ENCODE data around the gene HOMER1. TPM values are rescaled to one million over a fixed set of nuclear protein-coding genes. Genes with fewer than 3 reads are reported as not detected.
"Not testable (repeated sequence)": the region's sequence is repeated elsewhere in the genome, so short reads cannot be mapped to it uniquely, and the experiment has no call there.

HOMER1 gene
- total RNA-seq, 1 donor from 2014 or later, result 20.5 TPM

GRCh38 chr5:79395296-79395695, 118.6 kb downstream of the HOMER1 start:
- Histone ChIP-seq H3K27me3 (ENCODE audit: control insufficient read depth, insufficient read depth, low read length) (no peaks in the 10 kb centered on the region), H3K4me3 (ENCODE audit: low read depth, low read length) (no peak overlapping the region), H3K36me3 (ENCODE audit: control insufficient read depth, insufficient read depth, low read length) (peaks cover 4% of the 10 kb centered on the region)
- FAIRE-seq, result no peak
- no peak for DNase-seq (ENCODE audit: low read depth)
- no peak for TF ChIP-seq CTCF (IDR thresholded peaks at IDR 0.05; ENCODE audit: insufficient read depth, low read length, severe bottlenecking)

GRCh38 chr5:79392776-79393175, 121.2 kb downstream of the HOMER1 start:
- no peak for DNase-seq (ENCODE audit: low read depth)
- TF ChIP-seq CTCF (IDR thresholded peaks at IDR 0.05; ENCODE audit: insufficient read depth, low read length, severe bottlenecking), result no peak
- Histone ChIP-seq H3K4me3 (ENCODE audit: low read depth, low read length) (no peak overlapping the region), H3K36me3 (ENCODE audit: control insufficient read depth, insufficient read depth, low read length) (peaks cover 4% of the 10 kb centered on the region), H3K27me3 (ENCODE audit: control insufficient read depth, insufficient read depth, low read length) (no peaks in the 10 kb centered on the region)
- no peak for FAIRE-seq

GRCh38 chr5:79386679-79387078, 127.3 kb downstream of the HOMER1 start:
- Histone ChIP-seq H3K36me3 (ENCODE audit: control insufficient read depth, insufficient read depth, low read length) (no peaks in the 10 kb centered on the region), H3K27me3 (ENCODE audit: control insufficient read depth, insufficient read depth, low read length) (no peaks in the 10 kb centered on the region), H3K4me3 (ENCODE audit: low read depth, low read length) (no peak overlapping the region)
- DNase-seq (ENCODE audit: low read depth) (no peak), FAIRE-seq (no peak)
- TF ChIP-seq CTCF (IDR thresholded peaks at IDR 0.05; ENCODE audit: insufficient read depth, low read length, severe bottlenecking), result no peak

- not testable (repeated sequence) for H3K27me3 ChIP-seq (ENCODE audit: control insufficient read depth, insufficient read depth, low read length); FAIRE-seq; DNase-seq (ENCODE audit: low read depth); H3K36me3 ChIP-seq (ENCODE audit: control insufficient read depth, insufficient read depth, low read length); H3K4me3 ChIP-seq (ENCODE audit: low read depth, low read length)
Observed at GRCh38 chr5:79385126-79385525, 128.8 kb downstream of the HOMER1 start.

GRCh38 chr5:79378510-79379186, 135.3 kb downstream of the HOMER1 start:
- TF ChIP-seq CTCF (IDR thresholded peaks at IDR 0.05; ENCODE audit: insufficient read depth, low read length, severe bottlenecking), result no peak
- no peak overlapping the region for H3K4me3 ChIP-seq (ENCODE audit: low read depth, low read length)
- no peaks in the 10 kb centered on the region for H3K36me3 ChIP-seq (ENCODE audit: control insufficient read depth, insufficient read depth, low read length)
- no peak for DNase-seq (ENCODE audit: low read depth)
- peak; percentile 28 for FAIRE-seq
- H3K27me3 ChIP-seq (ENCODE audit: control insufficient read depth, insufficient read depth, low read length), result no peaks in the 10 kb centered on the region

GRCh38 chr5:79357398-79357797, 156.5 kb downstream of the HOMER1 start:
- DNase-seq (ENCODE audit: low read depth) (no peak), FAIRE-seq (no peak)
- no peaks in the 10 kb centered on the region for H3K27me3 ChIP-seq (ENCODE audit: control insufficient read depth, insufficient read depth, low read length)
- no peak overlapping the region for H3K4me3 ChIP-seq (ENCODE audit: low read depth, low read length)
- H3K36me3 ChIP-seq (ENCODE audit: control insufficient read depth, insufficient read depth, low read length), result no peaks in the 10 kb centered on the region
- no peak for TF ChIP-seq CTCF (IDR thresholded peaks at IDR 0.05; ENCODE audit: insufficient read depth, low read length, severe bottlenecking)
